Endothelial cell of umbilical vein (primary cell): Measurements from ENCODE around the gene SRPK2. TPM values are rescaled to one million over a fixed set of nuclear protein-coding genes. Genes with fewer than 3 reads are reported as not detected.

Source experiments
- BruUV-seq: library from RNA; stranded (reverse); fragments of 400-500 nt; replicated peaks from 2 replicates; lab custom pipeline; 2021; lab: Mats Ljungman, UMichigan
- CTCF ChIA-PET: fragments of 300-600, 350-600 bp; sonication (Branson Sonifier 250); formaldehyde crosslinking; loops from one replicate; lab custom pipeline; 2021; ENCODE audit warnings: antibody characterized with exemption, inconsistent platforms; lab: Charles Lee
- POLR2A ChIA-PET: fragments of 300-600, 350-600 bp; sonication (Branson Sonifier 250); formaldehyde crosslinking; loops from one replicate; lab custom pipeline; 2021; ENCODE audit warnings: antibody characterized with exemption, inconsistent platforms; lab: Charles Lee
- DNase-seq: peaks from one replicate; pipeline ENCODE4 v3.0.0-alpha.2; 2011; ENCODE audit warnings: low read depth, low spot score
- FAIRE-seq: peaks from 2 replicates; lab custom pipeline; 2011; peaks lifted over from hg19 to GRCh38; lab: Jason Lieb, UNC
- H2AFZ ChIP-seq: 2 replicates; pipeline ENCODE4 v1.6.0; 2012; ENCODE audit warnings: low read depth, low read length, control low read depth, inconsistent platforms
- H3K27ac ChIP-seq: 2 replicates; pipeline ENCODE4 v1.5.1; 2011; ENCODE audit warnings: low read depth, mild to moderate bottlenecking, control low read depth, low read length, moderate library complexity; ENCODE audit not compliant: insufficient read depth
- H3K27me3 ChIP-seq, 2 experiments: 2 replicates each; pipeline versions ENCODE4 v1.6.0 to v1.6.1; 2011; ENCODE audit warnings: low read length in 2 of 2, mixed read lengths in 1 of 2; ENCODE audit not compliant: control insufficient read depth in 2 of 2, insufficient read depth in 2 of 2
- H3K36me3 ChIP-seq, 2 experiments: 2 replicates in 1 of 2; 3 replicates in 1 of 2; pipeline ENCODE4 v1.5.1; 2011; ENCODE audit warnings: low read length in 2 of 2, mild to moderate bottlenecking in 1 of 2, moderate library complexity in 1 of 2; ENCODE audit not compliant: control insufficient read depth in 2 of 2, insufficient read depth in 2 of 2; ENCODE audit errors: extremely low read depth in 1 of 2
- H3K4me1 ChIP-seq: 3 replicates; pipeline ENCODE4 v1.5.1; 2011; ENCODE audit warnings: mild to moderate bottlenecking, low read length; ENCODE audit not compliant: control insufficient read depth, insufficient read depth; ENCODE audit errors: extremely low read depth
- H3K4me2 ChIP-seq: 2 replicates; pipeline ENCODE4 v1.6.1; 2011; ENCODE audit warnings: low read length, control low read depth, mixed read lengths; ENCODE audit not compliant: insufficient read depth
- H3K4me3 ChIP-seq, 3 experiments: fragments of 200-600 bp in 1 of 3; sonication (generic), shearing (Covaris generic) in 1 of 3; replicated peaks in 1 of 3; 2 replicates each; pipeline ENCODE4 v1.5.1; 2011 to 2016; ENCODE audit warnings: control low read depth in 3 of 3, low read length in 3 of 3, mild to moderate bottlenecking in 2 of 3, inconsistent platforms in 1 of 3, low read depth in 1 of 3, moderate library complexity in 1 of 3; ENCODE audit not compliant: insufficient read depth in 1 of 3
- H3K79me2 ChIP-seq: 2 replicates; pipeline ENCODE4 v1.6.0; 2012; ENCODE audit warnings: low read length, inconsistent platforms; ENCODE audit not compliant: control insufficient read depth, insufficient read depth
- H3K9ac ChIP-seq: replicated peaks from 2 replicates; pipeline ENCODE3; 2011; ENCODE audit warnings: low read length, control low read depth; ENCODE audit not compliant: insufficient read depth; ENCODE audit errors: extremely low read depth
- H3K9me1 ChIP-seq: replicated peaks from 3 replicates; pipeline ENCODE4 v1.6.0; 2011; ENCODE audit warnings: mild to moderate bottlenecking, low read length; ENCODE audit not compliant: control insufficient read depth, insufficient read depth; ENCODE audit errors: extremely low read depth
- H3K9me3 ChIP-seq: replicated peaks from 2 replicates; pipeline ENCODE4 v1.5.1; 2012; ENCODE audit warnings: low read length, inconsistent platforms; ENCODE audit not compliant: control insufficient read depth, insufficient read depth
- H4K20me1 ChIP-seq: replicated peaks from 2 replicates; pipeline ENCODE3; 2011; ENCODE audit warnings: mild to moderate bottlenecking, low read length; ENCODE audit not compliant: control insufficient read depth, insufficient read depth; ENCODE audit errors: extremely low read depth
- CTCF ChIP-seq, 2 donors: IDR thresholded peaks; 1 replicate in 1 of 2; 2 replicates in 1 of 2; pipeline ENCODE4 v1.5.1; 2011; ENCODE audit warnings: low read length in 2 of 2, mild to moderate bottlenecking in 2 of 2, moderate library complexity in 2 of 2, control low read depth in 1 of 2, inconsistent platforms in 1 of 2, low read depth in 1 of 2; ENCODE audit not compliant: insufficient read depth in 1 of 2; ENCODE audit errors: extremely low read depth in 1 of 2
- EZH2 ChIP-seq: IDR thresholded peaks from 2 replicates; pipeline ENCODE4 v1.6.1; 2012; ENCODE audit warnings: borderline replicate concordance, low read depth, mild to moderate bottlenecking, moderate library complexity, low read length, inconsistent platforms; ENCODE audit not compliant: severe bottlenecking
- FOS ChIP-seq: IDR thresholded peaks from 2 replicates; pipeline ENCODE4 v1.6.1; 2011; ENCODE audit warnings: mild to moderate bottlenecking, low read length, moderate library complexity, borderline replicate concordance; ENCODE audit not compliant: insufficient read depth
- GATA2 ChIP-seq: IDR thresholded peaks from 2 replicates; pipeline ENCODE4 v1.7.0; 2011; ENCODE audit warnings: low read depth, mild to moderate bottlenecking, moderate library complexity, mixed read lengths, low read length; ENCODE audit not compliant: insufficient read length, insufficient read depth
- JUN ChIP-seq: IDR thresholded peaks from 2 replicates; pipeline ENCODE4 v1.6.1; 2011; ENCODE audit warnings: borderline replicate concordance, low read depth; ENCODE audit not compliant: insufficient read length, insufficient read depth
- MAX ChIP-seq: IDR thresholded peaks from 2 replicates; pipeline ENCODE4 v1.6.1; 2011; ENCODE audit not compliant: insufficient read depth, insufficient read length
- MYC ChIP-seq: IDR thresholded peaks from one replicate; pipeline ENCODE4 v1.6.1; 2011; ENCODE audit warnings: mild to moderate bottlenecking, low read depth, low read length
- POLR2A ChIP-seq: IDR thresholded peaks from 2 replicates; pipeline ENCODE4 v1.6.1; 2012; ENCODE audit warnings: low read depth, mild to moderate bottlenecking, control low read depth, low read length
- POLR2AphosphoS5 ChIP-seq: IDR thresholded peaks from 2 replicates; pipeline ENCODE4 v1.6.1; 2012; ENCODE audit warnings: low read depth, mild to moderate bottlenecking, control low read depth, low read length, moderate library complexity; ENCODE audit not compliant: insufficient read depth
- dilution Hi-C: fragments of 300-500 bp; cut with MboI; formaldehyde crosslinking; loops from one replicate; pipeline ENCODE4 v1.15.0; 2019; ENCODE audit warnings: low sequenced_read_pairs; ENCODE audit not compliant: extremely low pct_ligation_motif_present
- intact Hi-C: fragments of 100-400 bp; cut with micrococcal nuclease; formaldehyde crosslinking; loops from one replicate; pipeline ENCODE4 v1.10.0; 2022
- polyA plus RNA-seq, 4 experiments: library from polyadenylated mRNA; depleted of rRNA in 3 of 4; stranded (reverse) in 3 of 4; unstranded in 1 of 4; fragments of >200 nt; gene quantifications; 2 replicates each; pipeline versions ENCODE4 v1.2.1 to v1.2.3, GENCODE V29; 2011 to 2012; ENCODE audit warnings: missing spikeins in 1 of 4
- total RNA-seq: library from RNA; stranded (reverse); gene quantifications from 2 replicates; pipeline ENCODE4 v1.2.3, GENCODE V29; 2021

Gene SRPK2
- total and polyA plus RNA-seq, 2 donors (not counting 3 experiments of a cell fraction or from before 2014, with no cell fraction given) = 13.4 to 55.2 TPM

- Histone ChIP-seq H3K9me3 (no peaks in the 10 kb centered on the region), H3K4me1 (no peaks in the 10 kb centered on the region), H3K4me2 (no peak overlapping the region), H3K9me1 (no peaks in the 10 kb centered on the region), H3K27ac (no peak overlapping the region), H3K4me3 (no peak overlapping the region), H4K20me1 (no peaks in the 10 kb centered on the region), H3K79me2 (peaks cover 2% of the 10 kb centered on the region), H3K27me3 (no peaks in the 10 kb centered on the region), H3K36me3 (no peaks in the 10 kb centered on the region), H2AFZ (no peak overlapping the region), H3K9ac (no peak overlapping the region)
- no TSS peak for BruUV-seq
- intact Hi-C loops (no loop called here), dilution Hi-C loops (no loop called here)
- CTCF ChIA-PET = interaction anchor here (0.8 to 1.5 kb wide), 2 partner anchors 8 to 23 kb away, joined by 3 to 4 read pairs; no protein-coding TSS in a partner anchor
- POLR2A ChIA-PET = no interaction called here
- FAIRE-seq (no peak), DNase-seq (no peak)
- TF ChIP-seq GATA2 (no peak), MYC (no peak), CTCF (IDR thresholded peaks at IDR 0.05; ENCODE audit: extremely low read depth in 1 of 2, insufficient read depth in 1 of 2, low read depth in 1 of 2, low read length in 2 of 2) (no peak), POLR2A (no peak), EZH2 (no peak), POLR2AphosphoS5 (no peak), MAX (no peak), FOS (no peak), JUN (no peak)
Observed at GRCh38 chr7:105187302-105188169, 201.2 kb downstream of the SRPK2 start.
